Measurements from ENCODE around the gene SYT17.

GRCh38 chr16:19135896-19136438, 32.1 kb upstream of the SYT17 start:
- TF ChIP-seq E2F6 (IDR thresholded peaks at IDR 0.05; ENCODE audit: borderline replicate concordance, low read depth) (no peak), TFCP2L1 (CRISPR knock-in tag; IDR thresholded peaks at IDR 0.05) (no peak), SMC3 (IDR thresholded peaks at IDR 0.05) (no peak)
- TF ChIP-seq, protein P1, sequence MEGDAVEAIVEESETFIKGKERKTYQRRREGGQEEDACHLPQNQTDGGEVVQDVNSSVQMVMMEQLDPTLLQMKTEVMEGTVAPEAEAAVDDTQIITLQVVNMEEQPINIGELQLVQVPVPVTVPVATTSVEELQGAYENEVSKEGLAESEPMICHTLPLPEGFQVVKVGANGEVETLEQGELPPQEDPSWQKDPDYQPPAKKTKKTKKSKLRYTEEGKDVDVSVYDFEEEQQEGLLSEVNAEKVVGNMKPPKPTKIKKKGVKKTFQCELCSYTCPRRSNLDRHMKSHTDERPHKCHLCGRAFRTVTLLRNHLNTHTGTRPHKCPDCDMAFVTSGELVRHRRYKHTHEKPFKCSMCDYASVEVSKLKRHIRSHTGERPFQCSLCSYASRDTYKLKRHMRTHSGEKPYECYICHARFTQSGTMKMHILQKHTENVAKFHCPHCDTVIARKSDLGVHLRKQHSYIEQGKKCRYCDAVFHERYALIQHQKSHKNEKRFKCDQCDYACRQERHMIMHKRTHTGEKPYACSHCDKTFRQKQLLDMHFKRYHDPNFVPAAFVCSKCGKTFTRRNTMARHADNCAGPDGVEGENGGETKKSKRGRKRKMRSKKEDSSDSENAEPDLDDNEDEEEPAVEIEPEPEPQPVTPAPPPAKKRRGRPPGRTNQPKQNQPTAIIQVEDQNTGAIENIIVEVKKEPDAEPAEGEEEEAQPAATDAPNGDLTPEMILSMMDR (IDR thresholded peaks at IDR 0.05), result no peak

All from A549 (cell line).